Measurements from ENCODE around the gene NFIB.

The NFIB gene

DNA sequence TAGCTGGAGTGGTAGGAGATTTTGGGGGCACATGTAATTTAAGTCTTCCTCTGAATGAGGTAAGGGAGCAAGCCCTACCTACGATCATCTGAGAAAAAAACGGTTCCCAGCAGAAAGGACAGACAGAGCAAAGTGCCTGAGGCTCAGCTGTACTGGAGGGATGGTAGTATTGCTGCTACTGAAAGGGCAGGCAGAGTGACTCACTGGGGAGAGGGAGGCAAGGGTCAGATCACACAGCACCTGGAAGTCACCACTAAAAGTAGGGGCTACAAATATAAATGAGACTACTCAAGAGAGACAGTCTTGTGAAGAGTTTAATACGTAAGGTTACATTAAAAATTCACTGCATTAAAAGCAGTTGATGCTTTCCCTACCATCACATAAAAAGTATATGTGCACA is 75.9 kb downstream of the NFIB start:
- Histone ChIP-seq H4K20me1 (ENCODE audit: insufficient read depth, low read length, poor library complexity, severe bottlenecking) (no peaks in the 10 kb centered on the region), H3K9ac (ENCODE audit: low read depth, low read length, poor library complexity, severe bottlenecking) (no peak overlapping the region), H2AFZ (ENCODE audit: low read length) (no peak overlapping the region), H3F3A (ENCODE audit: low read depth) (no peaks in the 10 kb centered on the region), H3K79me2 (ENCODE audit: insufficient read depth, low read length) (no peaks in the 10 kb centered on the region), H3K9me3 (ENCODE audit: insufficient read depth, low read depth, low read length) (no peaks in the 10 kb centered on the region), H3K4me1 (ENCODE audit: insufficient read depth, low read length, poor library complexity, severe bottlenecking) (no peaks in the 10 kb centered on the region), H3K4me2 (ENCODE audit: low read depth, low read length, poor library complexity, severe bottlenecking) (no peak overlapping the region), H3K27me3 (ENCODE audit: insufficient read depth, low read length, poor library complexity, severe bottlenecking) (no peaks in the 10 kb centered on the region), H3K4me3 (ENCODE audit: low read length, poor library complexity, severe bottlenecking) (no peak overlapping the region), H3K36me3 (ENCODE audit: insufficient read depth, low read length) (no peaks in the 10 kb centered on the region), H3K9me2 (replicated peaks; ENCODE audit: low read depth, low read length) (no peaks in the 10 kb centered on the region)
- TF ChIP-seq CTCF (conservative IDR thresholded peaks at IDR 0.05; ENCODE audit: low read length) (no peak), EZH2phosphoT487 (IDR thresholded peaks at IDR 0.05; ENCODE audit: borderline replicate concordance) (no peak)

DNA sequence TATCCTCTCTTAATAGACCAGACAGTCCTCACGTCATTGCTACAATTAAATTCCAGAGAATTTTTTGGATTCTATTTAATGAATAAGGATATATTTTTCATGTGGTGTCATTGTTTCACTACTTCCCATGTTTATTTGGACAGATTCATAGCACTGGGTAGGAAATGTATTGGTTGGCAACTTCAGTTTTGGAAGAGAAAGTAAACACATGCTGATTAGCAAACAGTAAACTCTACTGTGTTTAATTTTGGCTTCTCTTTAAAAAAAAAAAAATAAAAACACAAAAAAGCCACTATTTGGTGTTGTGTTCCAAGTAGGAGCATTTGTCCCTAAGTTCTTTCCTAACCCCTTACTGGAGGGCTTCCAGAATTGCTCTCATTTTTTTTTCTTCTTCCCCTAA is 77.3 kb downstream of the NFIB start:
- Histone ChIP-seq H2AFZ (ENCODE audit: low read length) (no peak overlapping the region), H3K4me3 (ENCODE audit: low read length, poor library complexity, severe bottlenecking) (no peak overlapping the region), H3K9me3 (ENCODE audit: insufficient read depth, low read depth, low read length) (no peaks in the 10 kb centered on the region), H3K4me2 (ENCODE audit: low read depth, low read length, poor library complexity, severe bottlenecking) (no peak overlapping the region), H3K79me2 (ENCODE audit: insufficient read depth, low read length) (no peaks in the 10 kb centered on the region), H4K20me1 (ENCODE audit: insufficient read depth, low read length, poor library complexity, severe bottlenecking) (no peaks in the 10 kb centered on the region), H3K9me2 (replicated peaks; ENCODE audit: low read depth, low read length) (no peaks in the 10 kb centered on the region), H3K36me3 (ENCODE audit: insufficient read depth, low read length) (no peaks in the 10 kb centered on the region), H3F3A (ENCODE audit: low read depth) (no peaks in the 10 kb centered on the region), H3K9ac (ENCODE audit: low read depth, low read length, poor library complexity, severe bottlenecking) (no peak overlapping the region), H3K27me3 (ENCODE audit: insufficient read depth, low read length, poor library complexity, severe bottlenecking) (no peaks in the 10 kb centered on the region), H3K4me1 (ENCODE audit: insufficient read depth, low read length, poor library complexity, severe bottlenecking) (no peaks in the 10 kb centered on the region)
- TF ChIP-seq CTCF (conservative IDR thresholded peaks at IDR 0.05; ENCODE audit: low read length) (no peak), EZH2phosphoT487 (IDR thresholded peaks at IDR 0.05; ENCODE audit: borderline replicate concordance) (no peak)

GRCh38 chr9:14232111-14232510 is 81.8 kb downstream of the NFIB start:
- Histone ChIP-seq H2AFZ (ENCODE audit: low read length) (no peak overlapping the region), H3K36me3 (ENCODE audit: insufficient read depth, low read length) (no peaks in the 10 kb centered on the region), H3K4me2 (ENCODE audit: low read depth, low read length, poor library complexity, severe bottlenecking) (no peak overlapping the region), H4K20me1 (ENCODE audit: insufficient read depth, low read length, poor library complexity, severe bottlenecking) (no peaks in the 10 kb centered on the region), H3K79me2 (ENCODE audit: insufficient read depth, low read length) (no peaks in the 10 kb centered on the region), H3K4me3 (ENCODE audit: low read length, poor library complexity, severe bottlenecking) (no peak overlapping the region), H3K9me2 (replicated peaks; ENCODE audit: low read depth, low read length) (no peaks in the 10 kb centered on the region), H3K9me3 (ENCODE audit: insufficient read depth, low read depth, low read length) (no peaks in the 10 kb centered on the region), H3K4me1 (ENCODE audit: insufficient read depth, low read length, poor library complexity, severe bottlenecking) (peaks cover 5% of the 10 kb centered on the region), H3K9ac (ENCODE audit: low read depth, low read length, poor library complexity, severe bottlenecking) (no peak overlapping the region), H3K27me3 (ENCODE audit: insufficient read depth, low read length, poor library complexity, severe bottlenecking) (no peaks in the 10 kb centered on the region), H3F3A (ENCODE audit: low read depth) (no peaks in the 10 kb centered on the region)
- TF ChIP-seq CTCF (conservative IDR thresholded peaks at IDR 0.05; ENCODE audit: low read length) (no peak), EZH2phosphoT487 (IDR thresholded peaks at IDR 0.05; ENCODE audit: borderline replicate concordance) (no peak)
